Uterus (tissue), 4 donors: ENCODE results near the gene KCNA3. TPM values are rescaled to one million over a fixed set of nuclear protein-coding genes. Genes with fewer than 3 reads are reported as not detected.

Source experiments
- DNase-seq, 2 donors: peaks; one replicate each; pipeline ENCODE4 v3.0.0-alpha.2; 2019 to 2020
- H3K27ac ChIP-seq, 2 donors: fragments of 200-600 bp; sonication (generic); 1 replicate in 1 of 2; 2 replicates in 1 of 2; pipeline ENCODE4 v1.5.1; 2016 to 2018
- H3K27me3 ChIP-seq, 2 donors: fragments of 200-600 bp; sonication (generic); one replicate each; pipeline ENCODE4 v1.5.1; 2018 to 2019; ENCODE audit warnings: control low read depth in 1 of 2
- H3K36me3 ChIP-seq, 2 donors: fragments of 200-600 bp; sonication (generic); one replicate each; pipeline ENCODE4 v1.5.1; 2019; ENCODE audit warnings: control low read depth in 1 of 2
- H3K4me1 ChIP-seq, 2 donors: fragments of 200-600 bp; sonication (generic); one replicate each; pipeline ENCODE4 v1.5.1; 2018 to 2019; ENCODE audit warnings: control low read depth in 1 of 2
- H3K4me3 ChIP-seq, 2 donors: fragments of 200-600 bp; sonication (generic); 1 replicate in 1 of 2; 2 replicates in 1 of 2; pipeline ENCODE4 v1.5.1; 2018 to 2019; ENCODE audit warnings: mild to moderate bottlenecking in 1 of 2
- H3K9me3 ChIP-seq, 2 donors: fragments of 200-600 bp; sonication (generic); one replicate each; pipeline ENCODE4 v1.5.1; 2019; ENCODE audit warnings: control low read depth in 1 of 2
- CTCF ChIP-seq, 4 experiments: fragments of 200-600 bp in 2 of 4; fragments of 450-650 bp in 2 of 4; sonication (generic) in 2 of 4; IDR thresholded peaks; one replicate each; pipeline ENCODE4 v1.5.1; 2016 to 2019; ENCODE audit warnings: antibody characterized with exemption in 4 of 4, mild to moderate bottlenecking in 2 of 4, moderate library complexity in 1 of 4
- POLR2A ChIP-seq, 2 donors: fragments of 450-650 bp; IDR thresholded peaks; one replicate each; pipeline ENCODE4 v1.6.1; 2016; ENCODE audit warnings: antibody characterized with exemption in 2 of 2, mild to moderate bottlenecking in 1 of 2, moderate library complexity in 1 of 2
- intact Hi-C: fragments of 100-400 bp; cut with DNase I; formaldehyde crosslinking; loops from one replicate; pipeline ENCODE4 v1.15.1; 2023; ENCODE audit warnings: low total_unique reads
- total RNA-seq, 4 donors: library from RNA; depleted of rRNA in 3 of 4; stranded (reverse); fragments of >200 nt in 3 of 4; gene quantifications; one replicate each; pipeline versions ENCODE4 v1.1.0 to v1.2.4, GENCODE V29; 2014 to 2023
- donor health status: DM: yes; HTN: yes; CAD: no.

Gene KCNA3
- total RNA-seq, 4 donors from 2014 or later = 1.3 to 5.6 (median 2.0) TPM

GRCh38 chr1:110690709-110691365, 16.1 kb upstream of the KCNA3 start:
- no peaks in the 10 kb centered on the region for H3K4me1 ChIP-seq
- no peak for DNase-seq
- H3K4me3 ChIP-seq = no peak overlapping the region
- no peak overlapping the region for H3K27ac ChIP-seq
- no peaks in the 10 kb centered on the region for H3K9me3 ChIP-seq
- TF ChIP-seq POLR2A (IDR thresholded peaks at IDR 0.05) = no peak
- no peak for TF ChIP-seq CTCF (IDR thresholded peaks at IDR 0.05)
- intact Hi-C loops = no loop called here
- no peaks in the 10 kb centered on the region for H3K36me3 ChIP-seq
- H3K27me3 ChIP-seq = no peaks in the 10 kb centered on the region

- no peak for DNase-seq
- intact Hi-C loops = no loop called here
- TF ChIP-seq CTCF (IDR thresholded peaks at IDR 0.05) = no peak
- no peak for TF ChIP-seq POLR2A (IDR thresholded peaks at IDR 0.05)
- Histone ChIP-seq H3K4me1 (no peaks in the 10 kb centered on the region), H3K27ac (no peak overlapping the region), H3K4me3 (no peak overlapping the region), H3K9me3 (no peaks in the 10 kb centered on the region), H3K36me3 (no peaks in the 10 kb centered on the region), H3K27me3 (no peaks in the 10 kb centered on the region)
Measured at GRCh38 chr1:110689868-110690267, 15.1 kb upstream of the KCNA3 start.

GRCh38 chr1:110688514-110688913, 13.8 kb upstream of the KCNA3 start:
- Histone ChIP-seq H3K36me3 (no peaks in the 10 kb centered on the region), H3K27ac (no peak overlapping the region), H3K4me3 (no peak overlapping the region), H3K9me3 (no peaks in the 10 kb centered on the region), H3K27me3 (no peaks in the 10 kb centered on the region), H3K4me1 (no peaks in the 10 kb centered on the region)
- intact Hi-C loops = no loop called here
- TF ChIP-seq CTCF (IDR thresholded peaks at IDR 0.05) (no peak), POLR2A (IDR thresholded peaks at IDR 0.05) (no peak)
- DNase-seq = no peak

GRCh38 chr1:110687250-110687649, 12.5 kb upstream of the KCNA3 start:
- Histone ChIP-seq H3K9me3 (no peaks in the 10 kb centered on the region), H3K27me3 (no peaks in the 10 kb centered on the region), H3K36me3 (no peaks in the 10 kb centered on the region), H3K27ac (no peak overlapping the region), H3K4me3 (no peak overlapping the region), H3K4me1 (no peaks in the 10 kb centered on the region)
- TF ChIP-seq CTCF (IDR thresholded peaks at IDR 0.05) (no peak), POLR2A (IDR thresholded peaks at IDR 0.05) (no peak)
- DNase-seq = no peak
- intact Hi-C loops = no loop called here

GRCh38 chr1:110686188-110686587, 11.4 kb upstream of the KCNA3 start:
- H3K4me1 ChIP-seq = no peaks in the 10 kb centered on the region
- DNase-seq = no peak
- H3K27ac ChIP-seq = no peak overlapping the region
- no peaks in the 10 kb centered on the region for H3K9me3 ChIP-seq
- no peaks in the 10 kb centered on the region for H3K36me3 ChIP-seq
- intact Hi-C loops = no loop called here
- H3K27me3 ChIP-seq = no peaks in the 10 kb centered on the region
- no peak overlapping the region for H3K4me3 ChIP-seq
- no peak for TF ChIP-seq POLR2A (IDR thresholded peaks at IDR 0.05)
- TF ChIP-seq CTCF (IDR thresholded peaks at IDR 0.05) = no peak
